Heart right ventricle (tissue), 16 donors: Measurements from ENCODE around the gene ZDHHC7. TPM values are rescaled to one million over a fixed set of nuclear protein-coding genes. Genes with fewer than 3 reads are reported as not detected.
A peak's percentile ranks its signal among the peaks of the same experiment; 100 is the strongest.

ENCODE experiments used
- ATAC-seq, 8 donors: fragments of 200-7000 bp; cut with Tn5 transposase; one replicate each; pipeline ENCODE4 v1.9.1; 2020; ENCODE audit warnings: mild to moderate bottlenecking in 8 of 8, moderate library complexity in 8 of 8, moderate number of reproducible peaks in 1 of 8
- DNase-seq, 2 donors: peaks; one replicate each; pipeline ENCODE4 v3.0.0-alpha.2; 2020
- H3K27ac ChIP-seq, 10 donors: fragments of 200-600 bp; sonication (generic) in 2 of 10; one replicate each; pipeline versions ENCODE4 v1.5.0 to v1.8.0; 2020 to 2022; ENCODE audit warnings: mild to moderate bottlenecking in 3 of 10
- H3K27me3 ChIP-seq, 7 donors: fragments of 200-600 bp; one replicate each; pipeline ENCODE4 v1.8.0; 2021 to 2022; ENCODE audit warnings: mild to moderate bottlenecking in 2 of 7
- H3K36me3 ChIP-seq, 9 donors: fragments of 200-600 bp; sonication (generic) in 1 of 9; one replicate each; pipeline versions ENCODE4 v1.5.0 to v1.8.0; 2020 to 2022; ENCODE audit warnings: mild to moderate bottlenecking in 2 of 9
- H3K4me1 ChIP-seq, 9 donors: fragments of 200-600 bp; sonication (generic) in 1 of 9; one replicate each; pipeline versions ENCODE4 v1.5.0 to v1.8.0; 2020 to 2022; ENCODE audit warnings: mild to moderate bottlenecking in 4 of 9
- H3K4me3 ChIP-seq, 10 donors: fragments of 200-600 bp; sonication (generic) in 2 of 10; one replicate each; pipeline versions ENCODE4 v1.5.0 to v1.8.0; 2020 to 2022; ENCODE audit warnings: mild to moderate bottlenecking in 7 of 10, moderate library complexity in 2 of 10
- H3K9me3 ChIP-seq, 11 donors: fragments of 200-600 bp in 10 of 11; sonication (generic) in 2 of 11; one replicate each; pipeline versions ENCODE4 v1.5.0 to v1.8.0; 2013 to 2022; ENCODE audit warnings: mild to moderate bottlenecking in 2 of 11, control low read depth in 1 of 11, moderate library complexity in 1 of 11
- WGBS, 2 donors: extraction: QIAGEN DNeasy Blood & Tissue Kit; methylation state at CpG; one replicate each; pipeline ENCODE4 v1.1.7; 2013; ENCODE audit warnings: inconsistent platforms in 1 of 2; 5-methylcytosine and 5-hydroxymethylcytosine counted together
- intact Hi-C, 10 donors: fragments of 100-400 bp; cut with DNase I; formaldehyde crosslinking; loops; one replicate each; pipeline versions ENCODE4 v1.11.1 to v1.14.2; 2022
- polyA plus RNA-seq, 2 donors: library from polyadenylated mRNA; stranded (reverse); fragments of 200-250 nt; gene quantifications; one replicate each; pipeline ENCODE4 v1.2.3, GENCODE V29; 2013
- total RNA-seq, 10 donors: library from RNA; stranded (reverse); fragmentation: NEBNext Ultra II Directional in 3 of 10; extraction: Animal tissue kit (Norgen Biotek cat#: 25700) in 3 of 10; gene quantifications; one replicate each; pipeline versions ENCODE4 v1.2.1 to v1.2.4, GENCODE V29; 2021 to 2023
- TF ChIP-seq, protein P1 (sequence below), 9 donors: fragments of 200-600 bp; sonication (generic) in 2 of 9; IDR thresholded peaks; one replicate each; pipeline versions ENCODE4 v1.5.0 to v1.8.0; 2021 to 2022; ENCODE audit warnings: antibody characterized with exemption in 9 of 9, mild to moderate bottlenecking in 5 of 9, moderate library complexity in 1 of 9
- donor health status: Arrhythmogenic right ventricular cardiomyopathy.
- donor health status: ischemic (EF 13 %, LVEDD 7.1; RV severe dilation, severe dysfunction).
- donor health status: healthy with polysubstance abuse.
- donor health status: DM: no; HTN: yes; CAD: no.
- donor health status: DM: no; HTN: no; CAD: no.
- donor health status: ischemic (EF 25% LVEDD 6.9; RV normal size, moderate dysfunction).
- donor health status: ischemic (EF 25% LVEDD 5.7; RV mildly dilated, moderate dysfunction).
- donor health status: healthy.
- donor health status: DM: yes; HTN: yes; CAD: no.
- donor health status: Ischemic cardiomyopathy.
- donor health status: ischemic (EF 35%, LVEDD 5.7; RV mildly dilated, moderate dysfunction).
- donor health status: nonischemic (EF 11% LVEDD 7.7; RV severe dilation, severe dysfunction).
- donor health status: DM: yes; HTN: yes; CAD: no.
- donor health status: PGD.
- donor health status: ischemic (EF 29% LVEDD 5.4; RV normal size, mild dysfunction).
- donor health status: nonischemic (EF 23%, LVEDD 6.1; RV moderate dilation, normal function).

ZDHHC7 gene
- total and polyA plus RNA-seq, 12 donors, result 15.1 to 55.5 (median 41.8) TPM

DNA sequence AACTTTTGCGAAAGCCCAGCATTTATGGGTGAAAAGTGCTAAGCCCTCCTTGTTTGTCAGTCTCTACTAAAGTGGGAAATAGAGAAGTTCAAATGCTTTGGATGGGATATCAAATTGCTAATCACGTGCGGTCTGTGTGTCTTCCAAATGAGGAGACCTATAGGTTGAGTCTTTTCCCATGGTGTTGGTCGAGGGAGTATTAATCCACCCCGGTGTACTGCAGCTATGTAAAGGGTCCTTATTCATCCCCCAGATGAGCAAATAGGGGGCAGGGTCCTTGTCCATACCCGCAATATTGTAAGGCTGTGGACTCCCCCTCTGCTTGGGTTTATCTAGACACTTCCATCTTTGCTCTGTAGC lies 30.8 kb upstream of the ZDHHC7 start:
- H3K36me3 ChIP-seq, result peaks cover 0 to 8% (median 0%) of the 10 kb centered on the region in 9 donors
- H3K4me3 ChIP-seq, result no peak overlapping the region
- intact Hi-C loops, result no loop called here
- no peaks in the 10 kb centered on the region for H3K9me3 ChIP-seq
- WGBS, 2 donors, result 83 to 85% methylated on average over 6 of the region's 6 CpGs
- DNase-seq (no peak), ATAC-seq (no peak)
- H3K4me1 ChIP-seq, result peaks cover 0 to 15% (median 4%) of the 10 kb centered on the region in 9 donors
- H3K27me3 ChIP-seq, result no peaks in the 10 kb centered on the region
- TF ChIP-seq, protein P1, sequence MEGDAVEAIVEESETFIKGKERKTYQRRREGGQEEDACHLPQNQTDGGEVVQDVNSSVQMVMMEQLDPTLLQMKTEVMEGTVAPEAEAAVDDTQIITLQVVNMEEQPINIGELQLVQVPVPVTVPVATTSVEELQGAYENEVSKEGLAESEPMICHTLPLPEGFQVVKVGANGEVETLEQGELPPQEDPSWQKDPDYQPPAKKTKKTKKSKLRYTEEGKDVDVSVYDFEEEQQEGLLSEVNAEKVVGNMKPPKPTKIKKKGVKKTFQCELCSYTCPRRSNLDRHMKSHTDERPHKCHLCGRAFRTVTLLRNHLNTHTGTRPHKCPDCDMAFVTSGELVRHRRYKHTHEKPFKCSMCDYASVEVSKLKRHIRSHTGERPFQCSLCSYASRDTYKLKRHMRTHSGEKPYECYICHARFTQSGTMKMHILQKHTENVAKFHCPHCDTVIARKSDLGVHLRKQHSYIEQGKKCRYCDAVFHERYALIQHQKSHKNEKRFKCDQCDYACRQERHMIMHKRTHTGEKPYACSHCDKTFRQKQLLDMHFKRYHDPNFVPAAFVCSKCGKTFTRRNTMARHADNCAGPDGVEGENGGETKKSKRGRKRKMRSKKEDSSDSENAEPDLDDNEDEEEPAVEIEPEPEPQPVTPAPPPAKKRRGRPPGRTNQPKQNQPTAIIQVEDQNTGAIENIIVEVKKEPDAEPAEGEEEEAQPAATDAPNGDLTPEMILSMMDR (IDR thresholded peaks at IDR 0.05), result no peak
- H3K27ac ChIP-seq, result peak overlapping the region in 1 of 10 donors; percentile 1

DNA sequence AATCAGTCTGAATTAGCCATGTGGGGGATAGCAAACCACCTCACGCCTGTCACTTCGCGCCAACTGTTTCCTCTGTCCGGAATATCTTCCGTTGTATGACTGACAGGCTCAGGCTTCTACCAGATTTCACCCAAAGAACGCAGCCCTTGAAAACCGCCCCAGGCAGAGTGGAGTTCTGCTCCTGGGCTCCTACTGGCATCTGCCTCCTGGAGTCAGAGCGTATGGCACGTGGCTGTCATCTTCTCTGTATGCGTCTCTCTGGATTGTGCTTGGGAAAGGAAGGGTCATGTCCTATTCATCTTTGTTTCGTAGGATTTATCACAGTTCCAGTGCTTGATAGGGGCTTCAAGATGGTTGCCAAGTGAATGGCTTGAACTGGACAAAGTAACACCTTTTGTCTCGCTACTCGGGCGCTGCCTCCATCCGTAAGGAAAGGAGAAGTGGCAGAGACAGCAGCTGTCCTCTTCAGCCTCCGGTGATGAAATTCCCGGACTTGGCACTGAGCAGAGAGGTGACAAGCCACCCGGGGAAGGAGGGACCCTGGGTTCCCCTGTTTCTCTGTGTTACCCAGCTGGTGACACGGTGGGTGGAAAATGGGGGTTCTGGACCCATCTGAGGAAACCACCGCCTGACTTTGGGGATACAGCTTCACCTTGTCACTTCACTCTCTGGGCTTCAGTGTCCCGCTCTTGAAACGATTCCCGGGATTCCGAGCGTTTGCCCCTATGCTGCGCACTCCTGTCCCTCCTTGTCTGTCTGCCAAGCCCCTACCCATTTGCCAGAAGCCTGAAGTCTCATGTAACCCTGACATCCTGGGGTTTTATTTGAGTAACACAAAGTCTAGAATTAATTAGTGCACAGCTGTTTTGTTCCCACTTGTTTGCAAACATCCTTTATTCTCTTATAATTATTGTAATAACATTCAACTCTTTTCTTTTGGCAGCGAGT lies 30.2 kb upstream of the ZDHHC7 start:
- H3K36me3 ChIP-seq, result peaks cover 0 to 8% (median 0%) of the 10 kb centered on the region in 9 donors
- no peaks in the 10 kb centered on the region for H3K27me3 ChIP-seq
- H3K4me3 ChIP-seq, result no peak overlapping the region
- TF ChIP-seq, protein P1 (IDR thresholded peaks at IDR 0.05), result no peak
- no peak for ATAC-seq
- peaks cover 0 to 12% (median 0%) of the 10 kb centered on the region in 9 donors for H3K4me1 ChIP-seq
- no peak overlapping the region for H3K27ac ChIP-seq
- intact Hi-C loops, result no loop called here
- 84 to 88% methylated on average over 27 of the region's 27 CpGs for WGBS, 2 donors
- no peaks in the 10 kb centered on the region for H3K9me3 ChIP-seq
- no peak for DNase-seq

DNA sequence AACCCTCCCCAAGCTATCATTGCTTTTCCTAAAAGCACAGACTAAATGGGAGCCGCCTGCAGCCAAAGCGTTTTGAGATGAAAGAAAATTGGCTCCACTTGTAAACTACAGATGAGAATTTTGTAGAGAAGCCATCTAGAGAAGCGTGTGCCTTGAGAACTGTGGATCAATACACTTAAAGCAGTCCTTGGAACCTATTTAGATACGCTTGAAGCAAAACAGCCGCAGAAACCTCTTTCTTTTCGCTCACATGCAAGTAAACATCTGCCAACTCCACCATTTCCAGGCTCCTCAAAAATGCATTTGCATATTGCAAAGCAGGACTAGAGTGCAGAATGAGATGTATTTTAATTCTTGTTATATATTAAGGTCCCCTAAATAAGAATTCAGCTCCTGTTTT lies 29.4 kb upstream of the ZDHHC7 start:
- Histone ChIP-seq H3K9me3 (no peaks in the 10 kb centered on the region), H3K27ac (no peak overlapping the region), H3K27me3 (no peaks in the 10 kb centered on the region), H3K4me3 (no peak overlapping the region), H3K4me1 (peaks cover 0 to 11% (median 0%) of the 10 kb centered on the region in 9 donors), H3K36me3 (peaks cover 0 to 3% (median 0%) of the 10 kb centered on the region in 9 donors)
- DNase-seq (no peak), ATAC-seq (no peak)
- TF ChIP-seq, protein P1 (IDR thresholded peaks at IDR 0.05), result no peak
- intact Hi-C loops, result no loop called here
- WGBS, 2 donors, result 92 to 93% methylated on average over 6 of the region's 6 CpGs

DNA sequence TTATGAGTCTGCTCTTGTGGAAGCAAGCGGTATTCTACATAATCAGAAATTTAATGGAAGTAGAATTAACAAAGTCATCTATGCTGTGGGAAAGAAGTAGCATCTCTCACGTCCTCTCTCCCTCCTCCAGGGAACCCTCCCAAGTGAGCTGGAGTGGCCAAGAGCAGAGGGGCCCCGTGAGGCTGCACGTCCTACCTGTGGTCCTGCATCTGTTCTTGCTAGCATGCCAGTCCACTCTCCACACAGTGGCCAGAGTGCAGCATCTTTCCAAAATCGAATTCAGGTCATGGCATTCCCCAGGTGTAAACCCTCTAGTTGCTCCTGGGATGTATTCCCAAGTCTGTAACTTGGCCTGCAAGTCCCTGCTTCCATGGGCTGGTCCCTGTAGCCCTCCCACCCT lies 26.4 kb upstream of the ZDHHC7 start:
- TF ChIP-seq, protein P1 (IDR thresholded peaks at IDR 0.05), result no peak
- WGBS, 2 donors, result 85% methylated on average over 5 of the region's 5 CpGs
- Histone ChIP-seq H3K4me1 (peaks cover 0 to 11% (median 0%) of the 10 kb centered on the region in 9 donors), H3K27me3 (no peaks in the 10 kb centered on the region), H3K4me3 (no peak overlapping the region), H3K36me3 (peaks cover 0 to 6% (median 0%) of the 10 kb centered on the region in 9 donors), H3K9me3 (no peaks in the 10 kb centered on the region), H3K27ac (no peak overlapping the region)
- intact Hi-C loops, result no loop called here
- ATAC-seq (no peak), DNase-seq (no peak)
